ENCODE measurements around the gene PHF14. TPM values are rescaled to one million over a fixed set of nuclear protein-coding genes. Genes with fewer than 3 reads are reported as not detected.

Gene PHF14
- total and polyA plus RNA-seq, 2 experiments from 2014 or later: 72.0 to 87.9 TPM

DNA sequence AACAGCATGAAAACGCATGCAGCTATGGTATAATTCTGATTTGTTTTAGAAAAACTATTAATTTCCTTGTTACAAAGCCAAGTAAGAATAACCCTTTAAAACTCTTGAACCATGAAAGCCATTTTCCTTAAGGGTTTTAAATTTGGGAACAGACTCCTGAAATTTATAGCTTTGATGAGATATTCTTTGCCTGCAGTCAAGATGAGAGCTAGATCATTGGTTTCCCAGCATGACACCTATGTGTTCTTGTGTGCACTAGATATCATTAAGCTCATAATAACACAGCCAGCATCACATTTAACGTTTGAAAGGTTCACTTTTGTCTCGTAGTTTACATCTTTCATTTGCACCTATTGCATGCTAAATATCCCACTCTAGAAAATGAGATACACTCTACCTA, 202.2 kb downstream of the PHF14 start:
- H3K4me3 Mint-ChIP-seq: no peak overlapping the region
- ATAC-seq (no peak), DNase-seq (ENCODE audit: low spot score) (no peak)
- H3K4me1 Mint-ChIP-seq: no peaks in the 10 kb centered on the region
- Histone ChIP-seq H4K20me1 (replicated peaks; ENCODE audit: insufficient read depth) (peaks cover 3% of the 10 kb centered on the region; the same call in 1 of the 2 replicates), H3K9me2 (ENCODE audit: insufficient read depth) (no peaks in the 10 kb centered on the region), H3K79me2 (replicated peaks; ENCODE audit: insufficient read depth) (no peaks in the 10 kb centered on the region), H2AFZ (no peak overlapping the region), H3K4me1 (ENCODE audit: insufficient read depth) (no peaks in the 10 kb centered on the region), H3K4me3 (no peak overlapping the region), H3F3A (replicated peaks; ENCODE audit: low read depth) (no peaks in the 10 kb centered on the region), H3K27ac (ENCODE audit: low read depth) (no peak overlapping the region), H3K36me3 (ENCODE audit: insufficient read depth) (no peaks in the 10 kb centered on the region), H3K4me2 (no peak overlapping the region), H3K27me3 (ENCODE audit: insufficient read depth) (peaks cover 8% of the 10 kb centered on the region)
- H3K36me3 Mint-ChIP-seq (ENCODE audit: low read depth): no peaks in the 10 kb centered on the region
- no peak overlapping the region for H3K27ac Mint-ChIP-seq
- H3K9me3 Mint-ChIP-seq: no peaks in the 10 kb centered on the region
- no peaks in the 10 kb centered on the region for H3K27me3 Mint-ChIP-seq (ENCODE audit: insufficient read depth, low read depth, poor library complexity)
- no peak for TF ChIP-seq EZH2 (IDR thresholded peaks at IDR 0.05; ENCODE audit: low read depth, unreplicated experiment)
- TF ChIP-seq, protein P1, sequence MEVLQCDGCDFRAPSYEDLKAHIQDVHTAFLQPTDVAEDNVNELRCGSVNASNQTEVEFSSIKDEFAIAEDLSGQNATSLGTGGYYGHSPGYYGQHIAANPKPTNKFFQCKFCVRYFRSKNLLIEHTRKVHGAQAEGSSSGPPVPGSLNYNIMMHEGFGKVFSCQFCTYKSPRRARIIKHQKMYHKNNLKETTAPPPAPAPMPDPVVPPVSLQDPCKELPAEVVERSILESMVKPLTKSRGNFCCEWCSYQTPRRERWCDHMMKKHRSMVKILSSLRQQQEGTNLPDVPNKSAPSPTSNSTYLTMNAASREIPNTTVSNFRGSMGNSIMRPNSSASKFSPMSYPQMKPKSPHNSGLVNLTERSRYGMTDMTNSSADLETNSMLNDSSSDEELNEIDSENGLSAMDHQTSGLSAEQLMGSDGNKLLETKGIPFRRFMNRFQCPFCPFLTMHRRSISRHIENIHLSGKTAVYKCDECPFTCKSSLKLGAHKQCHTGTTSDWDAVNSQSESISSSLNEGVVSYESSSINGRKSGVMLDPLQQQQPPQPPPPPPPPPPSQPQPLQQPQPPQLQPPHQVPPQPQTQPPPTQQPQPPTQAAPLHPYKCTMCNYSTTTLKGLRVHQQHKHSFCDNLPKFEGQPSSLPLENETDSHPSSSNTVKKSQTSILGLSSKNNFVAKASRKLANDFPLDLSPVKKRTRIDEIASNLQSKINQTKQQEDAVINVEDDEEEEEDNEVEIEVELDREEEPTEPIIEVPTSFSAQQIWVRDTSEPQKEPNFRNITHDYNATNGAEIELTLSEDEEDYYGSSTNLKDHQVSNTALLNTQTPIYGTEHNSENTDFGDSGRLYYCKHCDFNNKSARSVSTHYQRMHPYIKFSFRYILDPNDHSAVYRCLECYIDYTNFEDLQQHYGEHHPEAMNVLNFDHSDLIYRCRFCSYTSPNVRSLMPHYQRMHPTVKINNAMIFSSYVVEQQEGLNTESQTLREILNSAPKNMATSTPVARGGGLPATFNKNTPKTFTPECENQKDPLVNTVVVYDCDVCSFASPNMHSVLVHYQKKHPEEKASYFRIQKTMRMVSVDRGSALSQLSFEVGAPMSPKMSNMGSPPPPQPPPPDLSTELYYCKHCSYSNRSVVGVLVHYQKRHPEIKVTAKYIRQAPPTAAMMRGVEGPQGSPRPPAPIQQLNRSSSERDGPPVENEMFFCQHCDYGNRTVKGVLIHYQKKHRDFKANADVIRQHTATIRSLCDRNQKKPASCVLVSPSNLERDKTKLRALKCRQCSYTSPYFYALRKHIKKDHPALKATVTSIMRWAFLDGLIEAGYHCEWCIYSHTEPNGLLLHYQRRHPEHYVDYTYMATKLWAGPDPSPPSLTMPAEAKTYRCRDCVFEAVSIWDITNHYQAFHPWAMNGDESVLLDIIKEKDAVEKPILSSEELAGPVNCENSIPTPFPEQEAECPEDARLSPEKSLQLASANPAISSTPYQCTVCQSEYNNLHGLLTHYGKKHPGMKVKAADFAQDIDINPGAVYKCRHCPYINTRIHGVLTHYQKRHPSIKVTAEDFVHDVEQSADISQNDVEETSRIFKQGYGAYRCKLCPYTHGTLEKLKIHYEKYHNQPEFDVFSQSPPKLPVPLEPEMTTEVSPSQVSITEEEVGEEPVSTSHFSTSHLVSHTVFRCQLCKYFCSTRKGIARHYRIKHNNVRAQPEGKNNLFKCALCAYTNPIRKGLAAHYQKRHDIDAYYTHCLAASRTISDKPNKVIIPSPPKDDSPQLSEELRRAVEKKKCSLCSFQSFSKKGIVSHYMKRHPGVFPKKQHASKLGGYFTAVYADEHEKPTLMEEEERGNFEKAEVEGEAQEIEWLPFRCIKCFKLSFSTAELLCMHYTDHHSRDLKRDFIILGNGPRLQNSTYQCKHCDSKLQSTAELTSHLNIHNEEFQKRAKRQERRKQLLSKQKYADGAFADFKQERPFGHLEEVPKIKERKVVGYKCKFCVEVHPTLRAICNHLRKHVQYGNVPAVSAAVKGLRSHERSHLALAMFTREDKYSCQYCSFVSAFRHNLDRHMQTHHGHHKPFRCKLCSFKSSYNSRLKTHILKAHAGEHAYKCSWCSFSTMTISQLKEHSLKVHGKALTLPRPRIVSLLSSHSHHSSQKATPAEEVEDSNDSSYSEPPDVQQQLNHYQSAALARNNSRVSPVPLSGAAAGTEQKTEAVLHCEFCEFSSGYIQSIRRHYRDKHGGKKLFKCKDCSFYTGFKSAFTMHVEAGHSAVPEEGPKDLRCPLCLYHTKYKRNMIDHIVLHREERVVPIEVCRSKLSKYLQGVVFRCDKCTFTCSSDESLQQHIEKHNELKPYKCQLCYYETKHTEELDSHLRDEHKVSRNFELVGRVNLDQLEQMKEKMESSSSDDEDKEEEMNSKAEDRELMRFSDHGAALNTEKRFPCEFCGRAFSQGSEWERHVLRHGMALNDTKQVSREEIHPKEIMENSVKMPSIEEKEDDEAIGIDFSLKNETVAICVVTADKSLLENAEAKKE (CRISPR knock-in tag; IDR thresholded peaks at IDR 0.05): no peak
- TF ChIP-seq POLR2AphosphoS5 (IDR thresholded peaks at IDR 0.05; ENCODE audit: low read depth): no peak
- no peak for TF ChIP-seq JUNB (IDR thresholded peaks at IDR 0.05; ENCODE audit: unreplicated experiment)
- TF ChIP-seq EZH2phosphoT487 (IDR thresholded peaks at IDR 0.05; ENCODE audit: unreplicated experiment): no peak
- TF ChIP-seq, protein P2, sequence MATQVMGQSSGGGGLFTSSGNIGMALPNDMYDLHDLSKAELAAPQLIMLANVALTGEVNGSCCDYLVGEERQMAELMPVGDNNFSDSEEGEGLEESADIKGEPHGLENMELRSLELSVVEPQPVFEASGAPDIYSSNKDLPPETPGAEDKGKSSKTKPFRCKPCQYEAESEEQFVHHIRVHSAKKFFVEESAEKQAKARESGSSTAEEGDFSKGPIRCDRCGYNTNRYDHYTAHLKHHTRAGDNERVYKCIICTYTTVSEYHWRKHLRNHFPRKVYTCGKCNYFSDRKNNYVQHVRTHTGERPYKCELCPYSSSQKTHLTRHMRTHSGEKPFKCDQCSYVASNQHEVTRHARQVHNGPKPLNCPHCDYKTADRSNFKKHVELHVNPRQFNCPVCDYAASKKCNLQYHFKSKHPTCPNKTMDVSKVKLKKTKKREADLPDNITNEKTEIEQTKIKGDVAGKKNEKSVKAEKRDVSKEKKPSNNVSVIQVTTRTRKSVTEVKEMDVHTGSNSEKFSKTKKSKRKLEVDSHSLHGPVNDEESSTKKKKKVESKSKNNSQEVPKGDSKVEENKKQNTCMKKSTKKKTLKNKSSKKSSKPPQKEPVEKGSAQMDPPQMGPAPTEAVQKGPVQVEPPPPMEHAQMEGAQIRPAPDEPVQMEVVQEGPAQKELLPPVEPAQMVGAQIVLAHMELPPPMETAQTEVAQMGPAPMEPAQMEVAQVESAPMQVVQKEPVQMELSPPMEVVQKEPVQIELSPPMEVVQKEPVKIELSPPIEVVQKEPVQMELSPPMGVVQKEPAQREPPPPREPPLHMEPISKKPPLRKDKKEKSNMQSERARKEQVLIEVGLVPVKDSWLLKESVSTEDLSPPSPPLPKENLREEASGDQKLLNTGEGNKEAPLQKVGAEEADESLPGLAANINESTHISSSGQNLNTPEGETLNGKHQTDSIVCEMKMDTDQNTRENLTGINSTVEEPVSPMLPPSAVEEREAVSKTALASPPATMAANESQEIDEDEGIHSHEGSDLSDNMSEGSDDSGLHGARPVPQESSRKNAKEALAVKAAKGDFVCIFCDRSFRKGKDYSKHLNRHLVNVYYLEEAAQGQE (IDR thresholded peaks at IDR 0.05; ENCODE audit: unreplicated experiment): no peak
- TF ChIP-seq CREB1 (CRISPR knock-in tag; IDR thresholded peaks at IDR 0.05; ENCODE audit: low read depth): no peak
- TF ChIP-seq, protein P3, sequence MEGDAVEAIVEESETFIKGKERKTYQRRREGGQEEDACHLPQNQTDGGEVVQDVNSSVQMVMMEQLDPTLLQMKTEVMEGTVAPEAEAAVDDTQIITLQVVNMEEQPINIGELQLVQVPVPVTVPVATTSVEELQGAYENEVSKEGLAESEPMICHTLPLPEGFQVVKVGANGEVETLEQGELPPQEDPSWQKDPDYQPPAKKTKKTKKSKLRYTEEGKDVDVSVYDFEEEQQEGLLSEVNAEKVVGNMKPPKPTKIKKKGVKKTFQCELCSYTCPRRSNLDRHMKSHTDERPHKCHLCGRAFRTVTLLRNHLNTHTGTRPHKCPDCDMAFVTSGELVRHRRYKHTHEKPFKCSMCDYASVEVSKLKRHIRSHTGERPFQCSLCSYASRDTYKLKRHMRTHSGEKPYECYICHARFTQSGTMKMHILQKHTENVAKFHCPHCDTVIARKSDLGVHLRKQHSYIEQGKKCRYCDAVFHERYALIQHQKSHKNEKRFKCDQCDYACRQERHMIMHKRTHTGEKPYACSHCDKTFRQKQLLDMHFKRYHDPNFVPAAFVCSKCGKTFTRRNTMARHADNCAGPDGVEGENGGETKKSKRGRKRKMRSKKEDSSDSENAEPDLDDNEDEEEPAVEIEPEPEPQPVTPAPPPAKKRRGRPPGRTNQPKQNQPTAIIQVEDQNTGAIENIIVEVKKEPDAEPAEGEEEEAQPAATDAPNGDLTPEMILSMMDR (conservative IDR thresholded peaks at IDR 0.05; ENCODE audit: low read depth in 2 of 2): no peak
- no peak for TF ChIP-seq ZNF331 (CRISPR knock-in tag; IDR thresholded peaks at IDR 0.05; ENCODE audit: low read depth)
- no peak for TF ChIP-seq STAT1 (IDR thresholded peaks at IDR 0.05; ENCODE audit: unreplicated experiment)
- TF ChIP-seq ZNF114 (CRISPR knock-in tag; IDR thresholded peaks at IDR 0.05): no peak
- TF ChIP-seq, protein P4, sequence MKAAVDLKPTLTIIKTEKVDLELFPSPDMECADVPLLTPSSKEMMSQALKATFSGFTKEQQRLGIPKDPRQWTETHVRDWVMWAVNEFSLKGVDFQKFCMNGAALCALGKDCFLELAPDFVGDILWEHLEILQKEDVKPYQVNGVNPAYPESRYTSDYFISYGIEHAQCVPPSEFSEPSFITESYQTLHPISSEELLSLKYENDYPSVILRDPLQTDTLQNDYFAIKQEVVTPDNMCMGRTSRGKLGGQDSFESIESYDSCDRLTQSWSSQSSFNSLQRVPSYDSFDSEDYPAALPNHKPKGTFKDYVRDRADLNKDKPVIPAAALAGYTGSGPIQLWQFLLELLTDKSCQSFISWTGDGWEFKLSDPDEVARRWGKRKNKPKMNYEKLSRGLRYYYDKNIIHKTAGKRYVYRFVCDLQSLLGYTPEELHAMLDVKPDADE (IDR thresholded peaks at IDR 0.05): no peak
- no peak for TF ChIP-seq NANOG (IDR thresholded peaks at IDR 0.05; ENCODE audit: borderline replicate concordance)
